Liver (tissue), 9 donors: ENCODE results near the gene WDR86. TPM values are rescaled to one million over a fixed set of nuclear protein-coding genes. Genes with fewer than 3 reads are reported as not detected.

Experiments
- DNase-seq: peaks from one replicate; pipeline ENCODE4 v3.0.0-alpha.2; 2017; ENCODE audit warnings: low spot score
- H3K27ac ChIP-seq, 2 donors: one replicate each; pipeline ENCODE4 v1.7.0; 2013; ENCODE audit warnings: inconsistent platforms in 2 of 2, low read length in 2 of 2, control low read depth in 1 of 2, low read depth in 1 of 2, mild to moderate bottlenecking in 1 of 2
- H3K27me3 ChIP-seq, 4 donors: one replicate each; pipeline versions ENCODE4 v1.6.1 to v1.7.0; 2013; ENCODE audit warnings: low read length in 3 of 4, inconsistent platforms in 1 of 4, mild to moderate bottlenecking in 1 of 4, moderate library complexity in 1 of 4; ENCODE audit not compliant: control insufficient read depth in 4 of 4, insufficient read depth in 4 of 4
- H3K36me3 ChIP-seq, 4 donors: one replicate each; pipeline versions ENCODE4 v1.6.1 to v1.7.0; 2013; ENCODE audit warnings: low read length in 3 of 4, mild to moderate bottlenecking in 3 of 4, low read depth in 1 of 4, moderate library complexity in 1 of 4; ENCODE audit not compliant: control insufficient read depth in 4 of 4, insufficient read depth in 3 of 4
- H3K4me1 ChIP-seq, 4 donors: one replicate each; pipeline versions ENCODE4 v1.6.1 to v1.7.0; 2013; ENCODE audit warnings: low read length in 3 of 4, mild to moderate bottlenecking in 3 of 4, moderate library complexity in 1 of 4; ENCODE audit not compliant: control insufficient read depth in 4 of 4, insufficient read depth in 4 of 4
- H3K4me3 ChIP-seq, 3 donors: one replicate each; pipeline versions ENCODE4 v1.6.1 to v1.7.0; 2013; ENCODE audit warnings: low read length in 3 of 3, control low read depth in 1 of 3, low read depth in 1 of 3, mild to moderate bottlenecking in 1 of 3
- H3K9ac ChIP-seq, 2 donors: one replicate each; pipeline ENCODE4 v1.7.0; 2013; ENCODE audit warnings: low read length in 2 of 2, mild to moderate bottlenecking in 2 of 2, moderate library complexity in 2 of 2, control low read depth in 1 of 2, low read depth in 1 of 2
- H3K9me3 ChIP-seq, 4 donors: one replicate each; pipeline versions ENCODE4 v1.6.1 to v1.7.0; 2013; ENCODE audit warnings: low read length in 3 of 4; ENCODE audit not compliant: control insufficient read depth in 4 of 4
- EGR1 ChIP-seq, 2 donors: IDR thresholded peaks; 2 replicates each; pipeline ENCODE4 v1.6.1; 2016 to 2018; ENCODE audit warnings: antibody characterized with exemption in 2 of 2, low read depth in 2 of 2
- FOXA1 ChIP-seq: IDR thresholded peaks from 2 replicates; pipeline ENCODE4 v1.6.1; 2016; ENCODE audit warnings: antibody characterized with exemption
- FOXA2 ChIP-seq: IDR thresholded peaks from 2 replicates; pipeline ENCODE4 v1.6.1; 2016; ENCODE audit warnings: antibody characterized with exemption
- GABPA ChIP-seq, 2 donors: IDR thresholded peaks in 1 of 2; conservative IDR thresholded peaks in 1 of 2; 2 replicates each; pipeline ENCODE4 v1.6.1; 2016; ENCODE audit warnings: antibody characterized with exemption in 2 of 2, mild to moderate bottlenecking in 1 of 2, moderate library complexity in 1 of 2
- HNF4A ChIP-seq, 2 donors: conservative IDR thresholded peaks; 2 replicates each; pipeline ENCODE4 v1.6.1; 2016; ENCODE audit warnings: antibody characterized with exemption in 2 of 2, mild to moderate bottlenecking in 2 of 2
- HNF4G ChIP-seq: IDR thresholded peaks from 2 replicates; pipeline ENCODE4 v1.6.1; 2016; ENCODE audit warnings: antibody characterized with exemption
- JUND ChIP-seq, 2 donors: IDR thresholded peaks; 2 replicates each; pipeline ENCODE4 v1.6.1; 2016; ENCODE audit warnings: antibody characterized with exemption in 2 of 2
- NR2F2 ChIP-seq: IDR thresholded peaks from 2 replicates; pipeline ENCODE4 v1.6.1; 2016; ENCODE audit warnings: antibody characterized with exemption
- RAD21 ChIP-seq, 2 donors: IDR thresholded peaks; 2 replicates each; pipeline ENCODE4 v1.6.1; 2016; ENCODE audit warnings: antibody characterized with exemption in 2 of 2, mild to moderate bottlenecking in 2 of 2
- RXRA ChIP-seq, 2 donors: IDR thresholded peaks; 2 replicates each; pipeline ENCODE4 v1.6.1; 2017 to 2018; ENCODE audit warnings: antibody characterized with exemption in 2 of 2, mild to moderate bottlenecking in 1 of 2
- YY1 ChIP-seq: IDR thresholded peaks from 2 replicates; pipeline ENCODE4 v1.6.1; 2016; ENCODE audit warnings: antibody characterized with exemption, mild to moderate bottlenecking
- WGBS: extraction: QIAGEN DNeasy Blood & Tissue Kit; methylation state at CpG from one replicate; pipeline ENCODE4 v1.1.7; 2013; 5-methylcytosine and 5-hydroxymethylcytosine counted together
- polyA plus RNA-seq, 2 donors: library from polyadenylated mRNA; stranded (reverse) in 1 of 2; unstranded in 1 of 2; fragments of 200-250 nt in 1 of 2; fragments of >200 nt in 1 of 2; fragmentation: Nextera tagmentation in 1 of 2; extraction: Ambion mirVana in 1 of 2; gene quantifications; one replicate each; pipeline versions ENCODE4 v1.2.1 to v1.2.3, GENCODE V29; 2013 to 2015
- total RNA-seq, 2 donors: library from RNA; depleted of rRNA; stranded (reverse); fragments of >200 nt; gene quantifications; one replicate each; pipeline ENCODE4 v1.2.3, GENCODE V29; 2014
- TF ChIP-seq, protein P1 (sequence below): IDR thresholded peaks from 2 replicates; pipeline ENCODE4 v1.6.1; 2016; ENCODE audit warnings: antibody characterized with exemption
- TF ChIP-seq, protein P2 (sequence below): IDR thresholded peaks from 2 replicates; pipeline ENCODE4 v1.6.1; 2016; ENCODE audit warnings: antibody characterized with exemption, mild to moderate bottlenecking
- TF ChIP-seq, protein P3 (sequence below): IDR thresholded peaks from 2 replicates; pipeline ENCODE4 v1.6.1; 2016; ENCODE audit warnings: antibody characterized with exemption
- TF ChIP-seq, protein P4 (sequence below): IDR thresholded peaks from 2 replicates; pipeline ENCODE4 v1.6.1; 2016; ENCODE audit warnings: antibody characterized with exemption
- donor health status: healthy.
- donor health status: healthy.
- donor health status: healthy.
- donor health status: healthy.
- donor health status: healthy.

WDR86 gene
- total and polyA plus RNA-seq, 4 donors = 0.35 to 4.9 (median 0.77) TPM

DNA sequence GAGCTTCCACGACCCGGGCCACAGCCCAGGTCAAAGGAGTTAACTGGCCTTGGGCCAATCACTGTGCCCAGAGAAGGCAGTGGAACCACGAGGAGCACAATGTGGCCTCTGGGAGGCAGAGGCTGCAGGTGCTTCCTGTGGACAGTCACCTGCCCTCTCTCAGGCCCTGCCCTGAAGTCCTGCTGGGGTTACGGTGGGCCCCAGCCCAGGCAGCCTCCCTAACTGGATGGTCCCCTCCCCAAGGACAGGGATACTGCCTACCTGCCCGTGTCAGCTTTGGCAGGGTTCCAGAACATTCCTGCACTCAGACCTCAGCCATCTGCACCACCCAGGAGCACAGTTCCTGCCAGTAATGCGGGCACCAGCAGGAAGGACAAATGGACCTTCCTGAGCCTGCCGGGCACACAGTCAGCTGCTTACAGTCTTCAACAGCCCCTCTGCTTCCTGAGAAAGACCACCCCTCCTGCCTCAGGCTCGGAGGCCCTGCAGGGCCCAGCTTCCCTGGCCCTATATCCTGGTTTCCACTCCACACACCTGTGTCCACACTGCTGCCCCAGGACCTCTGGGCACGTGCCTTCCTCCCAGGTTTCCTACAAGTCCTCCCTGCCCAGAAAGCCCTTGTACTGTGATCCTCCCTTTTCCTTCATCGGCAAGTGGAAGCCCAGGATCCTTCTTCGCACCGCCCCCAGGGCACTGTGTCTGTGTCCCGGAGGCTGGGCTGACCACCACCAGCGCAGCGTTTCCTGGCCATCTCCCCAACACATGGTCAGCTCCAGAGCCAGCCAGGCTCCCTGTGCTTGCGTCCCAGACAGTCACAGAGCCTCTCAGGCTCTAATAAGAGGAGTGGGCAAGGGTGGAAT lies 23.3 kb downstream of the WDR86 start:
- H3K36me3 ChIP-seq = no peaks in the 10 kb centered on the region
- 65% methylated on average over 16 of the region's 16 CpGs for WGBS
- H3K4me1 ChIP-seq = peaks cover 2 to 6% (median 4%) of the 10 kb centered on the region in 4 donors
- DNase-seq = no peak
- TF ChIP-seq, protein P1, sequence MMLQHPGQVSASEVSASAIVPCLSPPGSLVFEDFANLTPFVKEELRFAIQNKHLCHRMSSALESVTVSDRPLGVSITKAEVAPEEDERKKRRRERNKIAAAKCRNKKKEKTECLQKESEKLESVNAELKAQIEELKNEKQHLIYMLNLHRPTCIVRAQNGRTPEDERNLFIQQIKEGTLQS = no peak
- TF ChIP-seq FOXA1 (no peak), YY1 (no peak), NR2F2 (no peak), GABPA (IDR thresholded peaks at IDR 0.05 in 1 of 2, conservative IDR thresholded peaks at IDR 0.05 in 1 of 2) (no peak), RXRA (IDR thresholded peaks at IDR 0.05) (no peak), FOXA2 (no peak), HNF4G (no peak), EGR1 (IDR thresholded peaks at IDR 0.05; ENCODE audit: low read depth in 2 of 2) (no peak), HNF4A (conservative IDR thresholded peaks at IDR 0.05) (no peak), JUND (IDR thresholded peaks at IDR 0.05) (no peak)
- TF ChIP-seq, protein P2, sequence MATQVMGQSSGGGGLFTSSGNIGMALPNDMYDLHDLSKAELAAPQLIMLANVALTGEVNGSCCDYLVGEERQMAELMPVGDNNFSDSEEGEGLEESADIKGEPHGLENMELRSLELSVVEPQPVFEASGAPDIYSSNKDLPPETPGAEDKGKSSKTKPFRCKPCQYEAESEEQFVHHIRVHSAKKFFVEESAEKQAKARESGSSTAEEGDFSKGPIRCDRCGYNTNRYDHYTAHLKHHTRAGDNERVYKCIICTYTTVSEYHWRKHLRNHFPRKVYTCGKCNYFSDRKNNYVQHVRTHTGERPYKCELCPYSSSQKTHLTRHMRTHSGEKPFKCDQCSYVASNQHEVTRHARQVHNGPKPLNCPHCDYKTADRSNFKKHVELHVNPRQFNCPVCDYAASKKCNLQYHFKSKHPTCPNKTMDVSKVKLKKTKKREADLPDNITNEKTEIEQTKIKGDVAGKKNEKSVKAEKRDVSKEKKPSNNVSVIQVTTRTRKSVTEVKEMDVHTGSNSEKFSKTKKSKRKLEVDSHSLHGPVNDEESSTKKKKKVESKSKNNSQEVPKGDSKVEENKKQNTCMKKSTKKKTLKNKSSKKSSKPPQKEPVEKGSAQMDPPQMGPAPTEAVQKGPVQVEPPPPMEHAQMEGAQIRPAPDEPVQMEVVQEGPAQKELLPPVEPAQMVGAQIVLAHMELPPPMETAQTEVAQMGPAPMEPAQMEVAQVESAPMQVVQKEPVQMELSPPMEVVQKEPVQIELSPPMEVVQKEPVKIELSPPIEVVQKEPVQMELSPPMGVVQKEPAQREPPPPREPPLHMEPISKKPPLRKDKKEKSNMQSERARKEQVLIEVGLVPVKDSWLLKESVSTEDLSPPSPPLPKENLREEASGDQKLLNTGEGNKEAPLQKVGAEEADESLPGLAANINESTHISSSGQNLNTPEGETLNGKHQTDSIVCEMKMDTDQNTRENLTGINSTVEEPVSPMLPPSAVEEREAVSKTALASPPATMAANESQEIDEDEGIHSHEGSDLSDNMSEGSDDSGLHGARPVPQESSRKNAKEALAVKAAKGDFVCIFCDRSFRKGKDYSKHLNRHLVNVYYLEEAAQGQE = no peak
- TF ChIP-seq, protein P3, sequence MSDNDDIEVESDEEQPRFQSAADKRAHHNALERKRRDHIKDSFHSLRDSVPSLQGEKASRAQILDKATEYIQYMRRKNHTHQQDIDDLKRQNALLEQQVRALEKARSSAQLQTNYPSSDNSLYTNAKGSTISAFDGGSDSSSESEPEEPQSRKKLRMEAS = no peak
- TF ChIP-seq, protein P4, sequence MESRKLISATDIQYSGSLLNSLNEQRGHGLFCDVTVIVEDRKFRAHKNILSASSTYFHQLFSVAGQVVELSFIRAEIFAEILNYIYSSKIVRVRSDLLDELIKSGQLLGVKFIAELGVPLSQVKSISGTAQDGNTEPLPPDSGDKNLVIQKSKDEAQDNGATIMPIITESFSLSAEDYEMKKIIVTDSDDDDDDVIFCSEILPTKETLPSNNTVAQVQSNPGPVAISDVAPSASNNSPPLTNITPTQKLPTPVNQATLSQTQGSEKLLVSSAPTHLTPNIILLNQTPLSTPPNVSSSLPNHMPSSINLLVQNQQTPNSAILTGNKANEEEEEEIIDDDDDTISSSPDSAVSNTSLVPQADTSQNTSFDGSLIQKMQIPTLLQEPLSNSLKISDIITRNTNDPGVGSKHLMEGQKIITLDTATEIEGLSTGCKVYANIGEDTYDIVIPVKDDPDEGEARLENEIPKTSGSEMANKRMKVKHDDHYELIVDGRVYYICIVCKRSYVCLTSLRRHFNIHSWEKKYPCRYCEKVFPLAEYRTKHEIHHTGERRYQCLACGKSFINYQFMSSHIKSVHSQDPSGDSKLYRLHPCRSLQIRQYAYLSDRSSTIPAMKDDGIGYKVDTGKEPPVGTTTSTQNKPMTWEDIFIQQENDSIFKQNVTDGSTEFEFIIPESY = no peak
- H3K27ac ChIP-seq = no peak overlapping the region
- no peak overlapping the region for H3K9ac ChIP-seq
- H3K9me3 ChIP-seq = no peaks in the 10 kb centered on the region
- no peak overlapping the region for H3K4me3 ChIP-seq
- H3K27me3 ChIP-seq = peaks cover 0 to 5% (median 0%) of the 10 kb centered on the region in 4 donors

DNA sequence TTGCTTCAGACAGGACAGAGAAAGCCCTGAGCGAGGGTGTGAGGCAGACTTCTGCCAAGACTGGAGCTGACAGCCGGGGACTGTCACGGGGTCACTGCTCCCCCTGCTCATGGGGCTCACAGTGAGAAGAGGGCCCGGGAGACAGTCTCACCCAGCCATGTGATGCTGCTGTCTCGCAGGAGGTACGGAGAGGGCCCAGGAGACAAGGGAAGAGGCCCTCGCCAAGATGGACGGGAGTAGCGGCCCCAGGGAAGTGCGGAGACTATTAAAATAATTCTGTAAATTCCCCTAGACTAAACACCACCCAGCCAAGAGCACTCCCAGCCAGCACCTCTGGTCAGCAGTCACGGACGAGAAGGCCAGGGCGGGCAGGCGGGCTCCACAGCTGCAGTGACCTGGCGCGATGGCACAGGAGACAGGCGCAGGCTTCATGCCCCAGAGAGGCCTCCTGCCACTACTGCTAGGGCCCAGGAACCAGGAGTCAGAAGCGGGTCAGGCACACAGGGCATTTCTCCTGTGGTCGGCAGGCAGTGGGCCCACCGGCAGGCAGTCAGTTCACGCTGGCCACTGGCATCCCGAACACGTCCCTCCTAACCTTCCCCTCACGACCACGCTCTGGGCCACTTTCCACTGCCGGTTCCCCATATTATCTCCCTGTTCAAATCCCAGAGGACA lies 24.1 kb downstream of the WDR86 start:
- Histone ChIP-seq H3K9ac (no peak overlapping the region), H3K9me3 (no peaks in the 10 kb centered on the region), H3K4me1 (peaks cover 2 to 12% (median 6%) of the 10 kb centered on the region in 4 donors), H3K4me3 (no peak overlapping the region), H3K27me3 (peaks cover 0 to 5% (median 0%) of the 10 kb centered on the region in 4 donors), H3K36me3 (no peaks in the 10 kb centered on the region), H3K27ac (no peak overlapping the region)
- WGBS = 87% methylated on average over 26 of the region's 26 CpGs
- DNase-seq = no peak
- no peak for TF ChIP-seq HNF4G
- no peak for TF ChIP-seq RAD21 (IDR thresholded peaks at IDR 0.05)
- TF ChIP-seq NR2F2 = no peak
- TF ChIP-seq, protein P2 = no peak
- TF ChIP-seq EGR1 (IDR thresholded peaks at IDR 0.05; ENCODE audit: low read depth in 2 of 2) = no peak
- no peak for TF ChIP-seq JUND (IDR thresholded peaks at IDR 0.05)
- TF ChIP-seq, protein P1 = no peak
- TF ChIP-seq GABPA (IDR thresholded peaks at IDR 0.05 in 1 of 2, conservative IDR thresholded peaks at IDR 0.05 in 1 of 2) = no peak
- no peak for TF ChIP-seq FOXA1
- TF ChIP-seq, protein P4 = no peak
- TF ChIP-seq YY1 = no peak
